HL-60 (cell line): Measurements from ENCODE around the gene NBAS.

Experiments
- DNase-seq, 2 experiments: peaks; one replicate each; pipeline ENCODE4 v3.0.0-alpha.2; 2010 to 2020; ENCODE audit warnings: low read depth in 1 of 2, low spot score in 1 of 2
- H3K27ac ChIP-seq: fragments of 250-450 bp; sonication (Bioruptor Pico); replicated peaks from 2 replicates; pipeline ENCODE4 v1.5.1; 2020; ENCODE audit warnings: mild to moderate bottlenecking, moderate library complexity
- H3K27me3 ChIP-seq: fragments of 250-450 bp; sonication (Bioruptor Pico); 2 replicates; pipeline ENCODE4 v1.5.1; 2021; ENCODE audit warnings: mild to moderate bottlenecking, moderate library complexity; ENCODE audit not compliant: insufficient read depth, poor library complexity, severe bottlenecking
- H3K4me3 ChIP-seq: replicated peaks from 2 replicates; pipeline ENCODE4 v1.5.1; 2011; ENCODE audit warnings: mild to moderate bottlenecking, control low read depth, low read length; ENCODE audit not compliant: insufficient read depth
- CTCF ChIP-seq: IDR thresholded peaks from one replicate; pipeline ENCODE4 v1.5.1; 2011; ENCODE audit warnings: low read length, control low read depth, inconsistent platforms; ENCODE audit not compliant: insufficient read depth
- GABPA ChIP-seq: IDR thresholded peaks from 2 replicates; pipeline ENCODE4 v1.6.1; 2012; ENCODE audit warnings: low read depth
- POLR2AphosphoS5 ChIP-seq: IDR thresholded peaks from 2 replicates; pipeline ENCODE4 v1.6.1; 2012; ENCODE audit warnings: low read depth
- REST ChIP-seq: IDR thresholded peaks from 2 replicates; pipeline ENCODE4 v1.6.1; 2012; ENCODE audit warnings: low read depth; ENCODE audit not compliant: insufficient replicate concordance
- SPI1 ChIP-seq: IDR thresholded peaks from 2 replicates; pipeline ENCODE4 v1.6.1; 2012; ENCODE audit warnings: low read depth, mild to moderate bottlenecking, borderline replicate concordance

The NBAS gene

GRCh38 chr2:15385184-15385583, 175.9 kb downstream of the NBAS start:
- Histone ChIP-seq H3K27me3 (no peaks in the 10 kb centered on the region), H3K27ac (no peak overlapping the region), H3K4me3 (no peak overlapping the region)
- TF ChIP-seq POLR2AphosphoS5: no peak
- no peak for TF ChIP-seq CTCF
- no peak for TF ChIP-seq REST
- no peak for TF ChIP-seq SPI1
- TF ChIP-seq GABPA: no peak
- DNase-seq: no peak

DNA sequence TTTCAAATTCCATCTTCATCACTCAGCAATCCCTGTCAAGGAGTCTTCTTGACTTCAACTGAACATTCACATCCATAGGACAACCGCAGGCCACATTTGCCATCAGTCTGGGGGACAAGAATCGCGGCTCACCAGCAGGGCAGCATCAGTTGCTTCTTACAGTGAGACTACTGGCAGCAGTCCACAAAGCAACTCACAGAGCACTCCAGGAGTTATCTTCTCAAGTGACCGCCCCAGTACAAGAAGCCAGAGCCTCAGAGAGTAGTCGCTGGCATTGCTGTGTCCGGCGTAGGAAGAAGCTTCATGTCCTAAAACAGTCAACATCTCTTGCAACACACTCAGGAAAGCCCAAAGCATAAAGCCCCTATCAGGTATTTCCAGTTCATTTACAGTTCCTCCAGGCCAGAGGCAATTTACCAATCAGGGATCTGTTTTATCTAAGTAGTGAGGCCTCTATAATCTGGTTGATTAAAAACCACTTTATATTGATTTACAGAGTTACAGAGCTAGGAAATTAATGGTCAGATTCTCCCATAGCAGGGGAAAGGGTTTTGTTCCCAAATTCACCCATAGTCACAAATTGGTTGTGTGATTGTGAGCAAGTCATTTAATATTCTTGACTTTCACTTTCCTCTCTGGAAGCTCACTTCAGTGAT, 177.3 kb downstream of the NBAS start:
- Histone ChIP-seq H3K27ac (no peak overlapping the region), H3K27me3 (no peaks in the 10 kb centered on the region), H3K4me3 (no peak overlapping the region)
- no peak for TF ChIP-seq GABPA
- no peak for TF ChIP-seq REST
- no peak for TF ChIP-seq SPI1
- no peak for TF ChIP-seq CTCF
- no peak for TF ChIP-seq POLR2AphosphoS5
- no peak for DNase-seq

DNA sequence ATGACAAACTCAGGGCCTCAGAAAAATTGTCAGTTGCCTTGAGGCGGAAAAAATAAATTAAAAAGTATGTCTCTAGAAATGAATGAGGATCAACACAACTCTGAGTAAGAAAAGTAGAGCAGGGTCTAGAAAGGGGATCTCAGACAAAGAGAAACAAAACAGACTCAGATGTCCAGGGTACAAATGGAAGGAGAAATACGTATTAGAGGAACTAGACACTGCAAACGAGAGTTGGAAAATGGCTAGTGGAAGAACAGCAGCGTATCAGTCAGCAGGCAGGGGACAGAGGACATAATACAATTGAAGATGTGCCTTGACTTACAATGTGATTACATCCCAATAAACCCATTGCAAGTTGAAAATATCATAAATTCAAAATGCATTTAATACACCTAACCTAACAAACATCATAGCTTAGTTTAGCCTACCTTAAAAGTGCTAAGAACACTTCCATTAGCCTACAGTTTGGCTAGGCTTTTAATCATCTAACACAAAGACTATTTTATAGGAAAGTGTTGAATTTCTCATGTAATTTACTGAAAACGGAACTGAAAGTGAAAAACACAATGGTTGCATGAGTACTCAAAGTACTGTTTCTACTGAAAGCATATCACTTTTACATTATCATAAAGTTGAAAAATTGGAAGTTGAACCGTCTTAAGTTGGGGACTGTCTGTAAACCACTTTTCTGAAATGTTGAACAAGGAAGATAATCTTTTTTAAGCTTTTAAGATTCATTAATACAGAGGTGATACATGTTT, 182.8 kb downstream of the NBAS start:
- no peak for TF ChIP-seq POLR2AphosphoS5
- no peak for TF ChIP-seq CTCF
- TF ChIP-seq REST: no peak
- no peak for TF ChIP-seq SPI1
- no peak for TF ChIP-seq GABPA
- no peak overlapping the region for H3K4me3 ChIP-seq
- no peaks in the 10 kb centered on the region for H3K27me3 ChIP-seq
- DNase-seq: no peak
- H3K27ac ChIP-seq: no peak overlapping the region
